Muscle layer of colon (tissue), 2 donors: ENCODE data around the gene RAD51B.

Experiments
- H3K27ac ChIP-seq: one replicate; pipeline ENCODE4 v1.7.0; 2013; ENCODE audit warnings: low read depth, mild to moderate bottlenecking, low read length, moderate library complexity
- H3K27me3 ChIP-seq, 2 donors: one replicate each; pipeline ENCODE4 v1.7.0; 2013; ENCODE audit warnings: low read length in 2 of 2, mild to moderate bottlenecking in 2 of 2; ENCODE audit not compliant: insufficient read depth in 2 of 2, control insufficient read depth in 1 of 2
- H3K36me3 ChIP-seq: one replicate; pipeline ENCODE4 v1.7.0; 2013; ENCODE audit warnings: mild to moderate bottlenecking, low read length; ENCODE audit not compliant: insufficient read depth
- H3K4me1 ChIP-seq: one replicate; pipeline ENCODE4 v1.7.0; 2013; ENCODE audit warnings: mild to moderate bottlenecking, low read length; ENCODE audit not compliant: insufficient read depth
- H3K4me3 ChIP-seq, 2 donors: one replicate each; pipeline ENCODE4 v1.7.0; 2013; ENCODE audit warnings: low read length in 2 of 2, low read depth in 1 of 2, mild to moderate bottlenecking in 1 of 2, moderate library complexity in 1 of 2
- H3K9ac ChIP-seq: one replicate; pipeline ENCODE4 v1.7.0; 2013; ENCODE audit warnings: low read length
- H3K9me3 ChIP-seq: one replicate; pipeline ENCODE4 v1.7.0; 2013; ENCODE audit warnings: mild to moderate bottlenecking, low read length
- donor health status: abdominal sarcoma.
- donor health status: Adenocarcinoma of cecum.

The RAD51B gene

GRCh38 chr14:68133856-68134255, 314.3 kb downstream of the RAD51B start:
- Histone ChIP-seq H3K36me3 (no peaks in the 10 kb centered on the region), H3K4me3 (no peak overlapping the region), H3K9me3 (no peaks in the 10 kb centered on the region), H3K27ac (no peak overlapping the region), H3K9ac (no peak overlapping the region), H3K4me1 (peaks cover 41% of the 10 kb centered on the region), H3K27me3 (no peaks in the 10 kb centered on the region)

GRCh38 chr14:68135028-68135427, 315.4 kb downstream of the RAD51B start:
- no peaks in the 10 kb centered on the region for H3K36me3 ChIP-seq
- H3K27ac ChIP-seq, result no peak overlapping the region
- H3K4me1 ChIP-seq, result peaks cover 52% of the 10 kb centered on the region
- H3K4me3 ChIP-seq, result no peak overlapping the region
- no peak overlapping the region for H3K9ac ChIP-seq
- H3K27me3 ChIP-seq, result no peaks in the 10 kb centered on the region
- H3K9me3 ChIP-seq, result no peaks in the 10 kb centered on the region

- H3K36me3 ChIP-seq, result no peaks in the 10 kb centered on the region
- H3K27me3 ChIP-seq, result no peaks in the 10 kb centered on the region
- H3K4me3 ChIP-seq, result no peak overlapping the region
- H3K4me1 ChIP-seq, result peaks cover 57% of the 10 kb centered on the region
- no peak overlapping the region for H3K9ac ChIP-seq
- H3K27ac ChIP-seq, result peak overlapping the region; percentile 25
- no peaks in the 10 kb centered on the region for H3K9me3 ChIP-seq
These were observed 316.0 kb downstream of the RAD51B start for GRCh38 chr14:68135566-68135965.

GRCh38 chr14:68137704-68138619, 318.4 kb downstream of the RAD51B start:
- Histone ChIP-seq H3K9ac (no peak overlapping the region), H3K4me3 (no peak overlapping the region), H3K27ac (peak overlapping the region; percentile 83), H3K36me3 (no peaks in the 10 kb centered on the region), H3K4me1 (peaks cover 57% of the 10 kb centered on the region), H3K27me3 (no peaks in the 10 kb centered on the region), H3K9me3 (no peaks in the 10 kb centered on the region)

GRCh38 chr14:68139431-68140075, 320.0 kb downstream of the RAD51B start:
- H3K27ac ChIP-seq, result peak overlapping the region; percentile 83
- H3K9me3 ChIP-seq, result no peaks in the 10 kb centered on the region
- H3K27me3 ChIP-seq, result no peaks in the 10 kb centered on the region
- H3K9ac ChIP-seq, result peak overlapping the region; percentile 12
- H3K4me1 ChIP-seq, result peaks cover 71% of the 10 kb centered on the region
- no peaks in the 10 kb centered on the region for H3K36me3 ChIP-seq
- H3K4me3 ChIP-seq, result no peak overlapping the region

GRCh38 chr14:68140076-68140741, 320.6 kb downstream of the RAD51B start:
- Histone ChIP-seq H3K27me3 (no peaks in the 10 kb centered on the region), H3K9me3 (no peaks in the 10 kb centered on the region), H3K4me1 (peaks cover 74% of the 10 kb centered on the region), H3K9ac (peak overlapping the region; percentile 12), H3K4me3 (no peak overlapping the region), H3K27ac (peak overlapping the region; percentile 83), H3K36me3 (no peaks in the 10 kb centered on the region)

- no peak overlapping the region for H3K9ac ChIP-seq
- no peaks in the 10 kb centered on the region for H3K27me3 ChIP-seq
- peak overlapping the region; percentile 83 for H3K27ac ChIP-seq
- H3K4me1 ChIP-seq, result peaks cover 73% of the 10 kb centered on the region
- H3K4me3 ChIP-seq, result no peak overlapping the region
- no peaks in the 10 kb centered on the region for H3K36me3 ChIP-seq
- no peaks in the 10 kb centered on the region for H3K9me3 ChIP-seq
These were observed 321.2 kb downstream of the RAD51B start for GRCh38 chr14:68140806-68141205.

GRCh38 chr14:68141281-68142088, 321.9 kb downstream of the RAD51B start:
- Histone ChIP-seq H3K9ac (no peak overlapping the region), H3K4me1 (peaks cover 80% of the 10 kb centered on the region), H3K27ac (peak overlapping the region; percentile 83)

GRCh38 chr14:68143341-68143841, 323.8 kb downstream of the RAD51B start:
- Histone ChIP-seq H3K27me3 (no peaks in the 10 kb centered on the region), H3K4me1 (peaks cover 77% of the 10 kb centered on the region), H3K4me3 (peak overlapping the region in 1 of 2 donors; percentile 10), H3K9ac (no peak overlapping the region), H3K27ac (peak overlapping the region; percentile 73), H3K36me3 (no peaks in the 10 kb centered on the region), H3K9me3 (no peaks in the 10 kb centered on the region)

More at GRCh38 chr14:68141281-68142088, 321.9 kb downstream of the RAD51B start:
- H3K9me3 ChIP-seq, result no peaks in the 10 kb centered on the region
- no peaks in the 10 kb centered on the region for H3K36me3 ChIP-seq
- H3K4me3 ChIP-seq, result no peak overlapping the region
- no peaks in the 10 kb centered on the region for H3K27me3 ChIP-seq

GRCh38 chr14:68144051-68144681, 324.6 kb downstream of the RAD51B start:
- Histone ChIP-seq H3K4me3 (no peak overlapping the region), H3K27ac (peak overlapping the region; percentile 73), H3K4me1 (peaks cover 71% of the 10 kb centered on the region), H3K27me3 (no peaks in the 10 kb centered on the region), H3K9me3 (no peaks in the 10 kb centered on the region), H3K9ac (no peak overlapping the region), H3K36me3 (no peaks in the 10 kb centered on the region)
